Measurements from ENCODE around the gene EEF1AKMT3.

EEF1AKMT3 gene

GRCh38 chr12:57732270-57732669, 40.1 kb upstream of the EEF1AKMT3 start:
- Histone ChIP-seq H3K4me2 (ENCODE audit: low read length) (no peak overlapping the region), H3K36me3 (ENCODE audit: insufficient read depth, low read length) (peaks cover 45% of the 10 kb centered on the region), H2AFZ (ENCODE audit: low read length) (no peak overlapping the region), H4K20me1 (ENCODE audit: insufficient read depth, low read length) (no peaks in the 10 kb centered on the region), H3K4me3 (ENCODE audit: low read depth, low read length, poor library complexity, severe bottlenecking) (no peak overlapping the region), H3K27ac (ENCODE audit: low read depth, low read length, poor library complexity, severe bottlenecking) (no peak overlapping the region), H3K9ac (ENCODE audit: low read length) (no peak overlapping the region), H3K79me2 (ENCODE audit: insufficient read depth, low read length) (no peaks in the 10 kb centered on the region), H3K27me3 (ENCODE audit: insufficient read depth, low read length) (no peaks in the 10 kb centered on the region), H3K9me3 (ENCODE audit: low read length) (no peaks in the 10 kb centered on the region), H3F3A (ENCODE audit: insufficient read depth, low read length) (no peaks in the 10 kb centered on the region), H3K9me2 (ENCODE audit: low read depth, low read length) (no peaks in the 10 kb centered on the region), H3K4me1 (ENCODE audit: insufficient read depth, low read length, severe bottlenecking) (no peaks in the 10 kb centered on the region)
- no peak for TF ChIP-seq EZH2 (IDR thresholded peaks at IDR 0.05; ENCODE audit: borderline replicate concordance, low read length)
- TF ChIP-seq, protein P1, sequence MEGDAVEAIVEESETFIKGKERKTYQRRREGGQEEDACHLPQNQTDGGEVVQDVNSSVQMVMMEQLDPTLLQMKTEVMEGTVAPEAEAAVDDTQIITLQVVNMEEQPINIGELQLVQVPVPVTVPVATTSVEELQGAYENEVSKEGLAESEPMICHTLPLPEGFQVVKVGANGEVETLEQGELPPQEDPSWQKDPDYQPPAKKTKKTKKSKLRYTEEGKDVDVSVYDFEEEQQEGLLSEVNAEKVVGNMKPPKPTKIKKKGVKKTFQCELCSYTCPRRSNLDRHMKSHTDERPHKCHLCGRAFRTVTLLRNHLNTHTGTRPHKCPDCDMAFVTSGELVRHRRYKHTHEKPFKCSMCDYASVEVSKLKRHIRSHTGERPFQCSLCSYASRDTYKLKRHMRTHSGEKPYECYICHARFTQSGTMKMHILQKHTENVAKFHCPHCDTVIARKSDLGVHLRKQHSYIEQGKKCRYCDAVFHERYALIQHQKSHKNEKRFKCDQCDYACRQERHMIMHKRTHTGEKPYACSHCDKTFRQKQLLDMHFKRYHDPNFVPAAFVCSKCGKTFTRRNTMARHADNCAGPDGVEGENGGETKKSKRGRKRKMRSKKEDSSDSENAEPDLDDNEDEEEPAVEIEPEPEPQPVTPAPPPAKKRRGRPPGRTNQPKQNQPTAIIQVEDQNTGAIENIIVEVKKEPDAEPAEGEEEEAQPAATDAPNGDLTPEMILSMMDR (IDR thresholded peaks at IDR 0.05; ENCODE audit: low read length) = no peak

GRCh38 chr12:57732726-57733593, 39.5 kb upstream of the EEF1AKMT3 start:
- Histone ChIP-seq H3K9me3 (ENCODE audit: low read length) (no peaks in the 10 kb centered on the region), H3K9me2 (ENCODE audit: low read depth, low read length) (no peaks in the 10 kb centered on the region), H3K27ac (ENCODE audit: low read depth, low read length, poor library complexity, severe bottlenecking) (no peak overlapping the region), H3K36me3 (ENCODE audit: insufficient read depth, low read length) (peaks cover 39% of the 10 kb centered on the region), H3K4me1 (ENCODE audit: insufficient read depth, low read length, severe bottlenecking) (no peaks in the 10 kb centered on the region), H4K20me1 (ENCODE audit: insufficient read depth, low read length) (no peaks in the 10 kb centered on the region), H3K27me3 (ENCODE audit: insufficient read depth, low read length) (no peaks in the 10 kb centered on the region), H3K9ac (ENCODE audit: low read length) (no peak overlapping the region), H3K4me3 (ENCODE audit: low read depth, low read length, poor library complexity, severe bottlenecking) (no peak overlapping the region), H3K4me2 (ENCODE audit: low read length) (no peak overlapping the region), H3F3A (ENCODE audit: insufficient read depth, low read length) (no peaks in the 10 kb centered on the region), H2AFZ (ENCODE audit: low read length) (no peak overlapping the region), H3K79me2 (ENCODE audit: insufficient read depth, low read length) (no peaks in the 10 kb centered on the region)
- no peak for TF ChIP-seq EZH2 (IDR thresholded peaks at IDR 0.05; ENCODE audit: borderline replicate concordance, low read length)
- TF ChIP-seq, protein P1 (IDR thresholded peaks at IDR 0.05; ENCODE audit: low read length) = no peak

DNA sequence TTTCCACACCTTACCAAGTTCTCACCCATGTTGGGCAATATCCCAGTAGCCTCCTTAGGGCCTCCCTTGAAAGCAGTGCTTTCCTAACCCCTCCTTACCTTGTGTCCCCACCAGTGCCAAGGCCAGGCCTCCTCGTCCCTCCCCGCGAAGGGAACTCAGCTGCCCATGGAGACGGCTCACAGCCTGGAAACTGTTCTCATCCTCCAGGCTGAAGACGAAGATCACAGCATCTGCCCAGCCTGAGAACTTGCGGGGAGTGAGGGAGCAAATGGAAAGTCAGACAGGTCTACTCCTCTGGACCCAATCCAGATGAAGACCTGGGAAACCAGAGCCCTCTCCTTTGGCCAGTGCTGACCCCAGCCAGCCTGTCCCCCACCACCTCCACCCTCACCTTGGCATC, 38.5 kb upstream of the EEF1AKMT3 start:
- Histone ChIP-seq H3K79me2 (ENCODE audit: insufficient read depth, low read length) (no peaks in the 10 kb centered on the region), H3K27ac (ENCODE audit: low read depth, low read length, poor library complexity, severe bottlenecking) (no peak overlapping the region), H3K4me3 (ENCODE audit: low read depth, low read length, poor library complexity, severe bottlenecking) (no peak overlapping the region), H3K4me2 (ENCODE audit: low read length) (no peak overlapping the region), H3K9me2 (ENCODE audit: low read depth, low read length) (no peaks in the 10 kb centered on the region), H3K9me3 (ENCODE audit: low read length) (no peaks in the 10 kb centered on the region), H3K36me3 (ENCODE audit: insufficient read depth, low read length) (peaks cover 36% of the 10 kb centered on the region), H2AFZ (ENCODE audit: low read length) (no peak overlapping the region), H3F3A (ENCODE audit: insufficient read depth, low read length) (no peaks in the 10 kb centered on the region), H3K27me3 (ENCODE audit: insufficient read depth, low read length) (no peaks in the 10 kb centered on the region), H3K9ac (ENCODE audit: low read length) (no peak overlapping the region), H4K20me1 (ENCODE audit: insufficient read depth, low read length) (no peaks in the 10 kb centered on the region), H3K4me1 (ENCODE audit: insufficient read depth, low read length, severe bottlenecking) (no peaks in the 10 kb centered on the region)
- no peak for TF ChIP-seq EZH2 (IDR thresholded peaks at IDR 0.05; ENCODE audit: borderline replicate concordance, low read length)
- TF ChIP-seq, protein P1 (IDR thresholded peaks at IDR 0.05; ENCODE audit: low read length) = no peak

All from OCI-LY1 (cell line).